ENCODE results near the gene NEK4.
A peak's percentile ranks its signal among the peaks of the same experiment; 100 is the strongest.
"Not testable (repeated sequence)": the region's sequence is repeated elsewhere in the genome, so short reads cannot be mapped to it uniquely, and the experiment has no call there.

NEK4 gene

DNA sequence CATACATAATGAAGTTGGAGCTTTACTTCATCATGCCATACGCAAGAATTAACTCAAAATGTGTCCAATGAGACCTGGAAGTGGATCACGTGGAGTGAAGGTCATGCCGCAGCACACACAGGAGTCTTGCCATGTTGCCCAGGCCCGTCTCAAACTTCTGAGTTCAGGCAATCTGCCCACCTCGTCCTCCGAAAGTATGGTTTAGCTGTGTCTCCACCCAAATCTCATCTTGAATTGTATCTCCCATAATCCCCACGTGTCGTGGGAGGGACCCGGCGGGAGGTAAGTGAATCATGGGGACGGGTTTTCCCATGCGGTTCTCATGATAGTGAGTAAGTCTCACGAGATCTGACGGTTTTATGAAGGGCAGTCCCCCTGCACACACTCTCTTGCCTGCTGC lies 39.1 kb downstream of the NEK4 start:
- DNase-seq (ENCODE audit: low read depth), result no peak

DNA sequence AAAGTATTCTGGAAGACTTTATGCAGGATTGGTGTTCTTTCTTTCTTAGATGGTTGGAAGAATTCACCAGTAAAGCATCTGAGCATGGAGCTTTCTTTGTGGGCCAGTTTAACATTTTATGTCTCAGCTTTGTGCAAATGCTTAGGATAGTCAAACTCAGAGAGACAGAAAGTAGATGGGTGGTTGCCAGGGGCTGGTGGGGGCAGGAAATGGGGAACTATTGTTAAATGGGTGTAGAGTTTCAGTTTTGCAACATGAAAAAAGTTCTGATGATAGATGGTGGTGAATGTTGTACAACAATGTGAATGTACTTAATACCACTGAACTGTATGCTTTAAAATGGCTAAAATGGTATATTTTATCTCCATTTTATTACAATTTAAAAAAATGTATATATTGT lies 40.1 kb downstream of the NEK4 start:
- no peak for DNase-seq (ENCODE audit: low read depth)

DNA sequence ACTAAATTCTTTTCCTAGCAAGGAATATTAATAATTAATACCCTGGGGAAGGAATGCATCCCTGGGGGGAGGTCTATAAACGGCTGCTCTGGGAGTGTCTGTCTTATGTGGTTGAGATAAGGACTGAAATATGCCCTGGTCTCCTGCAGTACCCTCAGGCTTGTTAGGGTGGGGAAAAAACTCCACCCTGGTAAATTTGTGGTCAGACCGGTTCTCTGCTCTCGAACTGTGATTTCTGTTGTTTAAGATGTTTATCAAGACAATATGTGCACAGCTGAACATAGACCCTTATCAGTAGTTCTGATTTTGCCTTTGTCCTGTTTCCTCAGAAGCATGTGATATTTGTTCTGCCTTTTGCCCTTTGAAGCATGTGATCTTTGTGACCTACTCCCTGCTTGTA lies 42.0 kb downstream of the NEK4 start:
- DNase-seq (ENCODE audit: low read depth), result not testable (repeated sequence)

DNA sequence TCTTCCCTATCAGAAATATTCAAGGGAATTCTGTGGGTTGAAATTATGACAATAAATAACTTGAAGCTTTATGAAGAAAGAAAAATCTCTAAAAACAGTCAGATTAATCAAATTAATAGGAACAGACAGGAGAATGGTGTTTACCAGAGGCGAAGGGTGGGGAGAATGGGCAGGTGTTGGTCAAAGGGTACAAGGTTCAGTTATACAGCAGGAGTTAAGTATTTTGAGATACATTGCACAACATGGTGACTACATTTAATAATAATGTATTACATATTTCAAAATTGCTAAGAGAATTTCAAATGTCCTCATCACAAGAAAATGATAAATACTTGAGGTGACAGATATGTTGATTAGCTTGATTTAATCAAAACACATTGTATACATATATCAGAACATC lies 46.2 kb downstream of the NEK4 start:
- DNase-seq (ENCODE audit: low read depth), result no peak

DNA sequence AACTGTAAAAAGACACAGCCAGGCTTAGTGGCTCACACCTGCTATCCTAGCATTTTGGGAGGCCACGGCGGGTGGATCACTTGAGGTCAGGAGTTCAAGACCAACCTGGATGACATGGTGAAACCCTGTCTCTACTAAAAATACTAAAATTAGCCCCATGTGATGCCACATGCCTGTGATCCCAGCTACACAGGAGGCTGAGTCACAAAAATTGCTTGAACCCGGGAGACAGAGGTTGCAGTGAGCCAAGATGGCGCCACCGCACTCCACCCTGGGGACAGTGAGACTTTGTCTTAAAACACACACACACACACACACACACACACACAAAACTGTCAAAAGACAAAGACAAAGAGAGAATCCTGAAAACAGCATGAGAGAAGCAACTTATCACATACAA lies 46.8 kb downstream of the NEK4 start:
- no peak for DNase-seq (ENCODE audit: low read depth)

DNA sequence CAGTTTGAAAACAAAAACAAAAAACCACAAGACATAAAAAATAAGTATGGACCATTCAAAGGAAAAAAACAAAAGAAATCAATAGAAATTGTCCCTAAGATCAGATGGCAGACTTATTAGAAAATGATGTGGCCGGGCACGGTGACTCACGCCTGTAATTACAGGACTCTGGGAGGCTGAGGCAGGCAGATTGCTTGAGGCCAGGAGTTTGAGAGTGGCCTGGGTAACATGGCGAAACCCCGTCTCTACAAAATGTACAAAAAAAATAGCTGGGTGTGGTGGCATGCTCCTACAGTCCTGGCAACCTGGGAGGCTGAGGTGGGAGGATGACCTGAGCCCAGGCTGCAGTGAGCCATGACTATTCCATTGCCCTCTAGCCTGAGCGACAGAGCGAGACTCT lies 48.2 kb downstream of the NEK4 start:
- no peak for DNase-seq (ENCODE audit: low read depth)

DNA sequence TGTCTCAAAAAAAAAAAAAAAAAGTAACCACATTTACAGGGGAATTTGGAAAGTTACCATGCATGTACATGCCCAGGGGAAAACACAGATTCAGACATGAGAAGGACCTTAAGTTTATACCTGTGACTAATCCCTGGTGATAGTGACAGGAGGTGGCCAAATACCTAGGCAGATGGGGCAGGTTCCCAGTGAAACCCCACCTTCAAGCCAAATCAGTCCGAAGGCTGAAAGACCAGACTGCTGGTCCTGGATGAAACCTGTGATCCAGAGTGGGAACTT lies 49.1 kb downstream of the NEK4 start:
- no peak for DNase-seq (ENCODE audit: low read depth)

DNA sequence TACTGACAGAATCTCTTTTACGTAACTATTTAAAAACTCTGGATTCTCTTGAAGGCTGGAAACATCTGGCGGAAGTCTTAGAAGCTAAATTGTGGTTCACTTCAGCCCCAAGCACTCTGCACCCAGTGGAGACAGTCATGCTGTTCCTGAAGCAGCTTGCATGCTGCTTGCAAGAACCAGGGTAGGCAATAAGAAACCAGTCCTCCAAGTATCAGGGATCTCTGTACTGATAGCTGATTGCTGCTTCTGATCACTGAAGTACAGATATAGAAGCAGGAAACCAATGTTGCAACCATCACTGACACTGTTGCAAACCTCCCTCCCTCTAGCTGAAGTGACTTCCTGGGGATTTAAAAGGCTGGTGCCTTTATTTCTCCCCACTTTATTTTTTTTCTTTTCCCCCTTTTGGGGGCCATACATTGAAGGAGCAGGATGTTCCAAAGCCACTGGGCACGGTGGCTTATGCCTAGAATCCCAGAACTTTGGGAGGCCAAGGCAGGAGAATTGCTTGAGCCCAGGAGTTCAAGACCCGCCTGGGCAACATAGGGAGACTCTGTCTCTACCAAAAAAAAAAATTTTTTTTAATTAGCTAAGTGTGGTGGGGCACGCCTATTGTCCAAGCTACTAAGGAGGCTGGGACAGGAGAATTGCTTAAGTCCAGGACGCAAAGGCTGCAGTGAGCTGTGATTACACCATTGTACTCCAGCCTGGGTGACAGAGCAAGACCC lies 49.6 kb downstream of the NEK4 start:
- DNase-seq (ENCODE audit: low read depth), result no peak

DNA sequence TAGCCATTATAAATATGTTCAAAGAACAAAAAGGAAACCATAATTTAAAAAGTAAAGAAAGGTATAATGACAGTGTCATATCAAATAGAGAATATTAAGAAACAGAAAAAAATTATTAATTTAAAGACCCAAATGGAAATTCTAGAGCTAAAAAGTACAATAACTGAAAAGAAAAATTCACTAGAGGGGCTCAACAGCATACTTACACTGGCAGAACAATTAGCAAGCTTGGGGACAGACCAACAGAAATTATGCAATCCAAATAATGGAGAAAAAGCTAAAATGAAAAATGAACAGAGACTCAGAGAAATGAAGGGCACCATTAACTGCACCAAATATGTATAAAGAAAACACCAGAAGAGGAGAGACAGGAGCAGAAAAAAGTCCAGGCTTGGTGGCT lies 51.1 kb downstream of the NEK4 start:
- no peak for DNase-seq (ENCODE audit: low read depth)

DNA sequence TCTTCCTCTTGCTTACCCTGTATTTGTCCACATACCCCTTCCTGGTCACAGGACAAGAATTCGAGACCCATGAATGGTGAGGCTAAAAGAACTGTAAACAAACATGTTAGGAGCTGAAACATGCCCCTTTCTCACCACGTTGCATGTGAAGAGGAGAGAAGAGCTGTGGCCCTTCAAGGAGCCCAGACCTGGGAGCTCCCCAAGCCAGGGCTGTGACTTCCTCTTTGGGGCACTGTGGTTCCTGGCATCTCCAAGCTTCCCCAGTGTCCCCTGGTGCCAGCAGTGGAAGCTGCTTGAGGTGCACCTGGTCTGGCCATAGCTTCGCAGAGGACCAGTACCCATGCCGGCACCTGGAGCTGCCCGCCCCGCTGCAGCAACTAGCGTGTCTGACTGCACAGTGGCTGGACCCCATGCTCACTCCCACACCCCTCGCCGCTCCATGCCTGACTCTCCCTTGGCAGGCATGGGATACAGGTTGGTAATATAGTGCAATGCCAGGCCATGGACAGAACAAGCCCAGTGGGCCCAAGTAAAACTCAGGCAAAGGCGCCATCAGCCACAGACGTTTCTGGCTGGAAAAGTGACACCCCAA lies 54.9 kb downstream of the NEK4 start:
- DNase-seq (ENCODE audit: low read depth), result no peak

DNA sequence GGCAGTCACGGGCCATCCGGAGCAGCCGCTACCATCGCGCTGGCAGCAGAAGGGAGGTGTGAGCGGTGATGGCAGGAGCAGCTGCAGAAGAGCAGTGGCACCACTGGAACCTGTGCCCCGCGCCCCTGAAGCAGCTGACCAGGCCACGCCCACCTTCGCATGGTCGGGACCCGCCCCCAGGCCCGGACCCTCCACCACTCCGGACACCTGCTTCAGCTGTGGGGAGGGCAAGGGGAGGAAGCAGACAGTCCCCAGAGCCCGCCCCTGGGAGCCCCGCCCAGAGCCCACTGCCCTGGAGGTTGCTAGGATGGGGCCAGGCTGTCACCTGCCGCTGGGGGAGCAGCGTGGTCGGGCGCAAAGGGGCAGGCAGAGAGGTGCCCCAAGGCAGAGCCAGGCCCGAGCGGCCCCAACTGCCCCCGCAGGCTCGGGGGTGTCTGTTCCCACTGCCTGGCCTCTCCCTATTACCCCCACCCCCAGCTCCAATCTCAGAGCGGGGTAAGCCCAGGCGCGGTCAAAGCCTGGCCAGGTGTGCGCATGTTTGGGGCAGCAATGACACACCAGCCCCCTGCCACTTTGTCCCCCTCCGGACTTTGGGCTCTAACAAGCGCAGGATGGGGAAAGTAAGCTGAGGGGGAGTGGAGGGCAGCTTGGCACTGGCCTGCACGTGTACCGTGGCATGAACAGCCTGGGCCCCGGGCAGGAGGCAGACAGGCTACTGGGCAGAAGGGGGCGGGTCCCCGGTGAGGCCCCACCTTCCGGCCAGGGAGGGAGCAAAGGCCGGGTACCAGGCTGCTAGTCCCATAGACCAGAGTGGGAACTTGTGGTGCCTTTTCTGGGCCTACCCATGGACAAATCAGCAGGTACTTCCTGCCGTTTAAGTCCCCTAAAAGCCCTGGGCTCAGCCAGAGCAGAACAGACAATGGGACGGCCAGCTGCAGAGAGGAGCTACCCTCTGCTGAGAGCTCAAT lies 56.1 kb downstream of the NEK4 start:
- DNase-seq (ENCODE audit: low read depth), result no peak

DNA sequence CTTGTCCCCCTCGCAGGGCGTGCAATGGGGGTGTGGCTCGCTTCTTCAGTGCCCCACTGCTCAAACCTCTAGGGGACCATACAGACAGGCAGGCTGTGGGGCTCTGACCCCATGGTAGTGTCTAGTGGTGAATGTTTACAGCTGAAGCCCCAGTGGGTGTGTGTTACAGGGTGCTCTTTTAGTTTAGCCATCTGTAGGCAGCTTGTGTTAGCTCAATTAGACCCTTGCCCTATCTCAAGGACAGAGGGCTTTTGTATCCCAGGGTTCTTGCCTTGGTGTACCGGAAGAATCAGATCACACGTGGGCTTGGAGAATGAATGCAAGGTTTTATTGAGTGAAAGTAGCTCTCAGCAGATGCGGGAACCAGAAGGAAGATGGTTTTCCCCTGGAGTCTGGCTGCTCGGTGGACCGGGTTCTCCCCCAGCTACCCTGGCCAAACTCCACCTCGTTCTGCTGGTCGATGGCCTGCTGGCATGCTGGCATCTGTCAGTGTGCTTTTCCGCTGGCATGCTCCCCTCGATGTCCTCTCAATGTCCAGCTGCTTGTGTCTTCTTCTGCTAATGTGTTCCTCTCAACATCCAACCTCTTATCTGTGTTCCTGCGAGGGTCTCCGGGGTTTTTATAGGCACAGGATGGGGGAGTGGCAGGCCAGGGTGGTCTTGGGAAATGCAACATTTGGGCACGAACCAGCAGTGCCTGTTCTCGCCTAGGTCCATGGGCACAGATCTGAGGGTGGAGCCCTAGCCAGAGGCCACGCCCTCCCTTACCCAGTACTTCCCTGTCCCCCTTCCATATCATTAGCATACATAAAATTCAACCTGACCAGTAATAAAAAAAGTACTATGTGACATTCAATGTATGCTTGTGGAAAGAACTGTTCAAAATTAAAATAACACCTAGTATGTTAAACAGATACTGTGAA lies 58.2 kb downstream of the NEK4 start:
- no peak for DNase-seq (ENCODE audit: low read depth)

DNA sequence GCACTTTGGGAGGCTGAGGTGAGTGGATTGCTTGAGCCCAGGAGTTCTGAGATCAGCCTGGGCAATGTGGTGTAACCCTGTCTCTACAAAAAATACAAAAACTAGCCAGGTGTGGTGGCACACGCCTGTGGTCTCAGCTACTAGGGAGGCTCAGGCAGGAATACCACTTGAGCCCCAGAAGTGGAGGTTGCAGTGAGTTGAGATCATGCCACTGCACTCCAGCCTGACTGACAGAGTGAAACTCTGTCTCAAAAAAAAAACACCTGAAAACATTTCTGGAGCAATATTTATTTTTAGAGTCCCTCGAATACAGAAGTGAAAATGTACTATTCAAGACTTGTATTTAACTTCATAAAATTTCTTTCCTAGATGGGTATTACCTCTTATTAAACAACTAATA lies 60.2 kb downstream of the NEK4 start:
- no peak for DNase-seq (ENCODE audit: low read depth)

DNA sequence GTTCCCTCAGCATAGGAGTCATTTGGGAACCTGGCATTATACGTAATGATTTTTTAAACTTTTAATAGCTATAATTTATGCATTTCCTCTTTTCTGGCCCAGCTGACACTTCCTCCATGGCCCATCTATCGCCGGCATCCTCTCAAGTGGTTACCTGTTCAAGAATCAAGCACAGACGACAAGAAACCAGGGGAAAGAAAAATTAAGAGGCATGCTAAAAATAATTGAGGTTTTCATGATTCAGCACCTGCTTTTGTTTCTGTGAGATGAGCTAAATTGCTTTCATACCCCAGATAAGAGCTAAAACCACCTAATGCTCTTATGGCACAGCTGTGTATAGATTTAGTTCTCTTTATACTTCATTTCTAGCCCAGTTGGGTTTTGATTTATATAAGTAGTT lies 63.2 kb downstream of the NEK4 start:
- no peak for DNase-seq (ENCODE audit: low read depth)

DNA sequence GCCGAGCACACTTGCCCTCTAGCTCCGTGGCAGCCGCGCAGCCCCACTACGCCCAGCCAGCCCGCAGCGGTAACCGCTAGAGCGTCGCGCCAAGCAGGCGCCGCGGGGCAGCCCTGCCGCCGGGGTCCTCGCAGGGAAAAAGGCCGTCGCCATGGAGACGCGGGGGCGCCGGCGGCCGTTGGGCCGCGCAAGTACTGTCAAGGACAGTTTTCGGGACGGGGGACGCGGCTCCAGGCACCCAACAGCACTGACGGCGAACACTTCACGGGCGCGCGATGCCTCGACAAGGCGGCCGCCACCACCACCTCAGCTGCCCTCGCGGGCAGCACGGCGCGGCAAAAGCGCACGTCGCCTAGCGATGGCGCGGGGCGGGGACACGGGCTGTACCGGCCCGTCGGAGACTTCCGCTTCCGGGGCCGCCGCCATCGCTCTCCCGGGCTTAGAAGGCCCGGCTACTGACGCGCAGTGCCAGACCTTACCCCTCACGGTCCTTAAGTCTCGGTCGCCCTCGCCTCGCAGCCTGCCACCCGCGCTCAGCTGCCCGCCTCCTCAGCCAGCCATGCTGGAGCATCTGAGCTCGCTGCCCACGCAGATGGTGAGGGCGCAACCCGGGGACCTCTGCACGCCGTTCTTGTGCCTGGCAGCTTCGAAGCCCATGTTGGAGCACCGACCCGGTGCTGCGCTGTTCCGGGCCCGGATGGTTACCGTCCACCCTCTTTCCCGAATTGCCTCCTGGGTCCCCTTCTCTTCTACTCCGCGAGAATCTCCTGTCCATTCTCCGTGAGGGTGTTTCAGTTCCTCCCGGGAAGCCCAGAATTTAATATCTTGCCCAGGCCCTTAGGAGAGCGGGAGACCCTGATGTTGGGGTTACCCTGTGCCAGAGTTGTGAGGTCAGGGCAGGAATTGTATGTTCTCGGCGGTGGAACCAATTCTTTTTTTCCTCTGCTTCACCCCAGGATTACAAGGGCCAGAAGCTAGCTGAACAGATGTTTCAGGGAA lies 64.8 kb downstream of the NEK4 start, which contains the start of the genes GLT8D1 and SPCS1:
Gene GLT8D1, minus strand, starts transcription at position 104 of the 999 bp plus-strand sequence. CDS start 5,331 bp downstream, outside the sequence.
Gene SPCS1, plus strand, starts transcription at position 419 of the 999 bp plus-strand sequence. Its CDS starts 141 bp downstream, at position 560.
- peak; percentile 63 for DNase-seq (ENCODE audit: low read depth)

DNA sequence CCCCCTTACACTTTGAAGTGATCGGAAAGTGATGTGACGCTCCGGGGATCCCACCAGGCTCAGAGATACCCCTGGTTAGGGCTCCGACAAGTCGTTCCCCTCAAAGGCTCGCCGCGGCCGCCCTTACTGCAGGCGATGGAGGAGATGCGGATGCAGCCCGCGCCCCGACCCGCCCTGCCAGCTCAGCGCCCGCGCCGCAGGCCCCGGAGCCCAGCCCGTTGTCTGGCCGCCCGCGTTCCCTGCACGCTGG lies 65.4 kb downstream of the NEK4 start:
- DNase-seq (ENCODE audit: low read depth), result no peak

DNA sequence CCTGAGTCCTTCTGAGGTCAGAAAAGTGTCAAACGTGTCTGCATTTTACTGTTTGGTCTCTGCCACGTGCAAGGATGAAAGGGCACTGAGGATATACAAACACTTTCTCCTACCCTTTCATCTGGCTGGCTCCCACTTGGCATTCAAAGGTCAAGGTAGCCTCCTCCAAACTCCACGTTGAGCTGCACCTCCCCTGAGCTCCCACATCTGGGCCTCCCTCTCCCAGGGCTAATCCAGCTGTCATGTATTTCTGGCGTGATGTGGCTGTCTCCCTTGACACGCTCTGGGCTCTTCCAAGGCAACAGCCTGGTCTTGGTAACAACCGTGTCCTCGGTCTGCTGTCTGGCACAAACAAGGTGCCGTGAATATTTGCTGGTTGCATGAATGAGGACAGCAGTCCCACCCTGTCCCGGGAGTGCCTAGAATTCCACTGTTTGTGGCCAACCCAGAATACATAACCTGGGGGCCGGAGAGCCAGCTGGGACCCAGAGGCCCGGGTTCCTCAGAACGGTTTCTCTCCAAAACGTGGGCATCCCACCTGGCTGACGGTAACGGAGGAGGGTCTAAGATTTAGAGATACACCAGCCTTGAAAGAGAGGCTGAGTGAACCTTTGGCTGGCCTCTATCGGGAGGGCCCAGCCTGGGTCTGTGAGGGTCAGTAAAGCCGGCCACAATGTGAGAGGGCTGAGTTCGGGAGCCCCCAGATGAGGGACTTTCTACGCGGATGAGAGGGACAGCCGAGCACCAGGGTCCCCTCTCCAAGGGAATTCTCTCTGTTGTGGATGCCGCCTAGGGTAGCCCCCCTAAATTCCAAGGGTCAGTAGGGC lies 65.9 kb downstream of the NEK4 start:
- no peak for DNase-seq (ENCODE audit: low read depth)

DNA sequence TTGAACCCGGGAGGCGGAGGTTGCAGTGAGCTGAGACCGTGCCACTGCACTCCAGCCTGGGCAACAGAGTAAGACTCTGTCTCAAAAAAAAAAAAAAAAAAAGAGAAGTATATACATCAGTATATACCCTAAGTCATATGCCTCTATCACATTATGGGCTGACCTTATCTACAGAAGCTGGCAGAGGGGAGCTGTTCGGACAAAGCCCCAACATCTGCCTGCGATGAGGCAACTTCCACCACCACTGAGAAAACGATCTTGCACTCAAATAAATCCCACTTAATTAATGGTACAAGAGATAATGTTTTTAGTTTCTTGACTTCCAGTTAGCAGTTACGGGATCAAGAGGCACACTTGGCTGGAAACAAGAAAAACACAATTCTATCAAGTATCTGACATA lies 67.4 kb downstream of the NEK4 start:
- no peak for DNase-seq (ENCODE audit: low read depth)

DNA sequence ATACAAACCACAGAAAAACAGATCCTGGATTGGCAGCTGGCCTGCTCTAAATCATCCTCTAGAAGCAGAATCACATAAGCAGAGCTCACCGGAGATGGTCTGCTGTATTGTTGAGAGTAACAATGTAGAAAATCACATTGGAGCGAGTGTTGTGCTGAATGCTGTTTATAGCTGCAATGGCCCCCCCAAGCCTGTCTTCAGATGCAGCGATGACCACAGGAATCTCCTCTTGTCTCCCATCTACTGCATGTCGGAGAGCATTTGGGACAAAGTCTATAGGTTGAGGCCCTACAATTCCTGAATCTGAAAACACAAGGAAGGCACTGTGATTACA lies 73.1 kb downstream of the NEK4 start:
- no peak for DNase-seq (ENCODE audit: low read depth)

Data from stimulated activated CD8-positive, alpha-beta memory T cell treated with anti-CD3 and anti-CD28 coated beads, Interleukin-15, amount 100 ng/mL, for 1 hour (primary cell).